ENCODE results near the gene SPC25.
"Not testable (repeated sequence)": the region's sequence is repeated elsewhere in the genome, so short reads cannot be mapped to it uniquely, and the experiment has no call there.

Gene SPC25

GRCh38 chr2:168890006-168890782 is at the start of gene SPC25:
Gene SPC25 (minus strand): TSS chr2:168890430. CDS start chr2:168889519, 911 bp downstream.
- peak; percentile 95 for DNase-seq (ENCODE audit: low spot score)

- peak; percentile 76 for DNase-seq (ENCODE audit: low spot score)
These were observed 49.7 kb upstream of the SPC25 start for GRCh38 chr2:168939918-168940317.

- DNase-seq (ENCODE audit: low spot score) = no peak
These were observed 48.8 kb upstream of the SPC25 start for GRCh38 chr2:168939061-168939460.

GRCh38 chr2:168935810-168936581 is 45.8 kb upstream of the SPC25 start:
- no peak for DNase-seq (ENCODE audit: low spot score)

GRCh38 chr2:168934826-168935225 is 44.6 kb upstream of the SPC25 start:
- DNase-seq (ENCODE audit: low spot score) = no peak

GRCh38 chr2:168932174-168932573 is 41.9 kb upstream of the SPC25 start:
- not testable (repeated sequence) for DNase-seq (ENCODE audit: low spot score)

GRCh38 chr2:168930242-168930641 is 40.0 kb upstream of the SPC25 start:
- no peak for DNase-seq (ENCODE audit: low spot score)

- no peak for DNase-seq (ENCODE audit: low spot score)
These were observed 38.8 kb upstream of the SPC25 start for GRCh38 chr2:168929031-168929430.

GRCh38 chr2:168928113-168928831 is 38.0 kb upstream of the SPC25 start:
- no peak for DNase-seq (ENCODE audit: low spot score)

GRCh38 chr2:168926621-168927386 is 36.6 kb upstream of the SPC25 start:
- DNase-seq (ENCODE audit: low spot score) = no peak

- peak; percentile 46 for DNase-seq (ENCODE audit: low spot score)
These were observed 30.4 kb upstream of the SPC25 start for GRCh38 chr2:168920504-168921157.

GRCh38 chr2:168916331-168916675 is 26.1 kb upstream of the SPC25 start:
- DNase-seq (ENCODE audit: low spot score) = peak; percentile 8

GRCh38 chr2:168915441-168916330 is 25.5 kb upstream of the SPC25 start:
- peak; percentile 25 for DNase-seq (ENCODE audit: low spot score)

- no peak for DNase-seq (ENCODE audit: low spot score)
These were observed 23.3 kb upstream of the SPC25 start for GRCh38 chr2:168913495-168913894.

- no peak for DNase-seq (ENCODE audit: low spot score)
These were observed 22.7 kb upstream of the SPC25 start for GRCh38 chr2:168912901-168913369.

GRCh38 chr2:168912466-168912865 is 22.2 kb upstream of the SPC25 start:
- no peak for DNase-seq (ENCODE audit: low spot score)

- DNase-seq (ENCODE audit: low spot score) = no peak
These were observed 20.1 kb upstream of the SPC25 start for GRCh38 chr2:168910330-168910729.

- no peak for DNase-seq (ENCODE audit: low spot score)
These were observed 17.9 kb upstream of the SPC25 start for GRCh38 chr2:168907940-168908662.

- DNase-seq (ENCODE audit: low spot score) = no peak
These were observed 14.1 kb upstream of the SPC25 start for GRCh38 chr2:168904358-168904757.

GRCh38 chr2:168903888-168904287 is 13.7 kb upstream of the SPC25 start:
- no peak for DNase-seq (ENCODE audit: low spot score)

Measured in activated CD4-positive, alpha-beta T cell treated with anti-CD3 and anti-CD28 coated beads, Interleukin-2, Interleukin-4, amounts not matched to agents 100 ng/mL and 50 ng/mL, durations not matched to agents 16 hours and 8 hours (primary cell).